Natural killer cell treated with Interleukin-12 subunit alpha and Interleukin-12 subunit beta and Interleukin-15 and Interleukin-18, amount 100 ng/mL, for 72 hours (primary cell): Measurements from ENCODE around the gene NFIB. TPM values are rescaled to one million over a fixed set of nuclear protein-coding genes. Genes with fewer than 3 reads are reported as not detected.

Source experiments
- ATAC-seq, 2 donors: fragments of 150-1000 bp; cut with Tn5 transposase in 1 of 2; sonication (Bioruptor Pico), chemical (Tn5 transposase) in 1 of 2; 2 replicates each; pipeline ENCODE4 v1.10.0; 2021
- DNase-seq: peaks from one replicate; pipeline ENCODE4 v3.0.0; 2022; ENCODE audit warnings: low spot score
- H3K27ac Mint-ChIP-seq, 2 donors: 1 replicate in 1 of 2; 2 replicates in 1 of 2; pipeline ENCODE4 v1.8.0; 2022; ENCODE audit warnings: mixed read lengths in 2 of 2, mild to moderate bottlenecking in 1 of 2, moderate library complexity in 1 of 2
- H3K27me3 Mint-ChIP-seq, 2 donors: 1 replicate in 1 of 2; 2 replicates in 1 of 2; pipeline ENCODE4 v1.8.0; 2022; ENCODE audit warnings: mixed read lengths in 2 of 2
- H3K36me3 Mint-ChIP-seq: one replicate; pipeline ENCODE4 v1.8.0; 2022; ENCODE audit warnings: mixed read lengths
- H3K4me1 Mint-ChIP-seq, 2 donors: 1 replicate in 1 of 2; 2 replicates in 1 of 2; pipeline ENCODE4 v1.8.0; 2022; ENCODE audit warnings: low read depth in 2 of 2, mixed read lengths in 2 of 2, mild to moderate bottlenecking in 1 of 2
- H3K4me3 Mint-ChIP-seq: one replicate; pipeline ENCODE4 v1.8.0; 2022; ENCODE audit warnings: mixed read lengths
- H3K9me3 Mint-ChIP-seq: 2 replicates; pipeline ENCODE4 v1.8.0; 2022; ENCODE audit warnings: mixed read lengths
- total RNA-seq, 2 donors: library from RNA; stranded (reverse); gene quantifications; one replicate each; pipeline ENCODE4 v1.2.3, GENCODE V29; 2022

NFIB gene
- total RNA-seq, 2 donors from 2014 or later = not detected

- Mint-ChIP-seq H3K27me3 (peaks cover 0 to 5% of the 10 kb centered on the region in 2 donors), H3K4me1 (no peaks in the 10 kb centered on the region), H3K4me3 (no peak overlapping the region), H3K9me3 (peaks cover 6% of the 10 kb centered on the region), H3K27ac (no peak overlapping the region), H3K36me3 (no peaks in the 10 kb centered on the region)
- DNase-seq (no peak), ATAC-seq (no peak)
These were observed 53.8 kb downstream of the NFIB start for GRCh38 chr9:14260101-14260500.

DNA sequence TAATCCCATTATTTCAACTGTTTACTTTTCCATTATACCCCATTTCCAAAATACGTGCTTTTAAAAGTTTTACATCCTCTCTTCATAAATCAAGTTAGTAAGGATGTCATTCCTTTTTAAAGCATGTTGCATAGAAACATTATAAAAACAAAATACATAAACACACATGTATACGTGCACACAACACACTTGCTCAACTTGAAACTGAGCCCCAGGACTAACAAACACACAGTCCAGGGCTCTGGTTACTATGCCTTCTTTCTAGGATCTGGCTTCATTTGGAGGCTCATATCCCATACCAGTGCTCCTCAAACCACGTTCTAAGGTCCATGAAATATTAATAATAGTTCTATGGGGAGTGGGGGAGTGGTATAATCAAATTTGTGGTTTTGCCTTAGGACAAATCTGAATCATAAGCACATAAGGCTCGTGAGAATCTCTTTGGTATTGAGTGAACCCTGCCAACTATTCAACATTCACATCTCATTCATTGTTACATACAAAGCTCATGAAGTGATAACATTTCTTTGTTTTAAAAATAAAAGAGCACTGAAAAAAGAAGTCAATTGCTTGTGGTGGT, 55.2 kb downstream of the NFIB start:
- Mint-ChIP-seq H3K4me3 (no peak overlapping the region), H3K27me3 (peaks cover 0 to 5% of the 10 kb centered on the region in 2 donors), H3K4me1 (no peaks in the 10 kb centered on the region), H3K9me3 (peaks cover 4% of the 10 kb centered on the region), H3K36me3 (no peaks in the 10 kb centered on the region), H3K27ac (no peak overlapping the region)
- no peak for ATAC-seq
- DNase-seq = no peak

DNA sequence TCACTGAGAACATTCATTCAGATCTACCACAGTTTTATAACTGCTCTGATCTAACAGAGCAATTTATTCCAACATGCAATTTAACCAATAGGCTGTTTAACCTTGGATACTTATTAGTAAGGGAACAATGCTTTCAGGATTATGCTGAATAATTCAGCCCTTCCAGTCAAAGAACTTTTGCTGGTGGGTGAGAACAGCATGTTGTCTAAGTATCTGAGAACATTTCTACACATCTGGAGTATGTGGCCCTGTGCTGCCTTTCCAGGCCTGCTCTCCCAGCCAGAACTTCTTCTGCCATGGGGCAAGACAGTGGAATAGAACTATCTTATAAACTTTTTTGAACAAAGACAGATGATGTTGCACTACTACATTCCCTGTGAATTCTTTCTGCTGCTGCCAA, 55.8 kb downstream of the NFIB start:
- H3K9me3 Mint-ChIP-seq = peaks cover 4% of the 10 kb centered on the region

GRCh38 chr9:14256588-14256987, 57.4 kb downstream of the NFIB start:
- no peak overlapping the region for H3K27ac Mint-ChIP-seq
- no peak overlapping the region for H3K4me3 Mint-ChIP-seq
- no peaks in the 10 kb centered on the region for H3K4me1 Mint-ChIP-seq
- no peaks in the 10 kb centered on the region for H3K36me3 Mint-ChIP-seq
- DNase-seq (no peak), ATAC-seq (no peak)
- peaks cover 0 to 3% of the 10 kb centered on the region in 2 donors for H3K27me3 Mint-ChIP-seq
- H3K9me3 Mint-ChIP-seq = peaks cover 4% of the 10 kb centered on the region

More for the DNA sequence above, 55.8 kb downstream of the NFIB start:
- Mint-ChIP-seq H3K36me3 (no peaks in the 10 kb centered on the region), H3K27ac (no peak overlapping the region), H3K4me3 (no peak overlapping the region), H3K27me3 (peaks cover 0 to 5% of the 10 kb centered on the region in 2 donors), H3K4me1 (no peaks in the 10 kb centered on the region)
- ATAC-seq (no peak), DNase-seq (no peak)

GRCh38 chr9:14251154-14252071, 62.5 kb downstream of the NFIB start:
- no peak for DNase-seq
- Mint-ChIP-seq H3K36me3 (no peaks in the 10 kb centered on the region), H3K9me3 (peaks cover 6% of the 10 kb centered on the region), H3K27me3 (no peaks in the 10 kb centered on the region), H3K4me3 (no peak overlapping the region), H3K4me1 (no peaks in the 10 kb centered on the region), H3K27ac (no peak overlapping the region)
- no peak for ATAC-seq

GRCh38 chr9:14250794-14251153, 63.2 kb downstream of the NFIB start:
- peaks cover 3% of the 10 kb centered on the region for H3K9me3 Mint-ChIP-seq
- ATAC-seq = no peak
- no peak overlapping the region for H3K4me3 Mint-ChIP-seq
- H3K27me3 Mint-ChIP-seq = no peaks in the 10 kb centered on the region
- no peaks in the 10 kb centered on the region for H3K4me1 Mint-ChIP-seq
- no peaks in the 10 kb centered on the region for H3K36me3 Mint-ChIP-seq
- no peak overlapping the region for H3K27ac Mint-ChIP-seq
- DNase-seq = no peak

GRCh38 chr9:14249527-14249926, 64.4 kb downstream of the NFIB start:
- no peak for DNase-seq
- no peaks in the 10 kb centered on the region for H3K27me3 Mint-ChIP-seq
- no peak overlapping the region for H3K27ac Mint-ChIP-seq
- ATAC-seq = no peak
- no peaks in the 10 kb centered on the region for H3K4me1 Mint-ChIP-seq
- H3K4me3 Mint-ChIP-seq = no peak overlapping the region
- peaks cover 3% of the 10 kb centered on the region for H3K9me3 Mint-ChIP-seq
- H3K36me3 Mint-ChIP-seq = no peaks in the 10 kb centered on the region

DNA sequence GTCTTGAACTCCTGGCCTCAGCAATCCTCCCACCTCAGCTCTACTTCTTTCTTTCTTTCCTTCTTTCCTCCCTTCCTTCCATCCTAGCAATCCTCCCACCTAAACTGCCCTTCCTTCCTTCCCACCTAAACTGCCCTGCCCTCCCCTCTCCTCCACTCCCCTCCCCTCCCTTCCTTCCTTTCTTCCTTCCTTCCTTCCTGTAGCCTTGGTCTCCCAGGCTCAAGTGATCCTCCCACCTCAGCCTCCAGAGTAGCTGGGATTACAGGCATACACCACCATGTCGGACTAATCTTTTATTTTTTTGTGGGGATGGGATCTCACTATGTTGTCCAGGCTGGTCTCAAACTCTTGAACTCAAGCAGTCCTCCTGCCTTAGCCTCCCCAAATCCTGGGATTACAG, 65.8 kb downstream of the NFIB start:
- H3K4me1 Mint-ChIP-seq = no peaks in the 10 kb centered on the region
- no peaks in the 10 kb centered on the region for H3K27me3 Mint-ChIP-seq
- peaks cover 3% of the 10 kb centered on the region for H3K9me3 Mint-ChIP-seq
- DNase-seq = no peak
- no peaks in the 10 kb centered on the region for H3K36me3 Mint-ChIP-seq
- no peak for ATAC-seq
- no peak overlapping the region for H3K4me3 Mint-ChIP-seq
- no peak overlapping the region for H3K27ac Mint-ChIP-seq

DNA sequence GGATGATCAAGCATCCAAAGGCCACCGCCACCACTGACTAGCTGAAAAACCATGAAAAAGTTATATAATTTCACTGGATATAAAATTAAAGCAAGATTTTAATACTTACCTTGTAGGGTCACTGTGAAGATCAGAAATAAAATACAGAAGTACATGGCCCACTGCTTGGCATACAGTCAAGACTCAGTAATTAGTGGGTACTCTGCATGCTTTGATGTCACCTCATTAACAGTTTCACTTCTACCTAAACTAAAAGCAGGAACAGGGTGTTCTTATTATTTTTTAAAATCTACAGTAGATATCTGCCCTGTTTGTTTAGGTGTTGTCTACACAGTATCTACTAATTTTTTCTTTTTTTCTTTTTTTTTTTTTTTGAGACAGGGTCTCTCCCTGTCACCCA, 66.4 kb downstream of the NFIB start:
- H3K4me3 Mint-ChIP-seq = no peak overlapping the region
- no peak for DNase-seq
- H3K27ac Mint-ChIP-seq = no peak overlapping the region
- peaks cover 3% of the 10 kb centered on the region for H3K9me3 Mint-ChIP-seq
- ATAC-seq = no peak
- H3K36me3 Mint-ChIP-seq = no peaks in the 10 kb centered on the region
- no peaks in the 10 kb centered on the region for H3K4me1 Mint-ChIP-seq
- no peaks in the 10 kb centered on the region for H3K27me3 Mint-ChIP-seq

GRCh38 chr9:14246951-14247350, 67.0 kb downstream of the NFIB start:
- ATAC-seq (no peak), DNase-seq (no peak)
- H3K27ac Mint-ChIP-seq = no peak overlapping the region
- H3K4me3 Mint-ChIP-seq = no peak overlapping the region
- H3K36me3 Mint-ChIP-seq = no peaks in the 10 kb centered on the region
- H3K4me1 Mint-ChIP-seq = no peaks in the 10 kb centered on the region
- peaks cover 3% of the 10 kb centered on the region for H3K9me3 Mint-ChIP-seq
- no peaks in the 10 kb centered on the region for H3K27me3 Mint-ChIP-seq

DNA sequence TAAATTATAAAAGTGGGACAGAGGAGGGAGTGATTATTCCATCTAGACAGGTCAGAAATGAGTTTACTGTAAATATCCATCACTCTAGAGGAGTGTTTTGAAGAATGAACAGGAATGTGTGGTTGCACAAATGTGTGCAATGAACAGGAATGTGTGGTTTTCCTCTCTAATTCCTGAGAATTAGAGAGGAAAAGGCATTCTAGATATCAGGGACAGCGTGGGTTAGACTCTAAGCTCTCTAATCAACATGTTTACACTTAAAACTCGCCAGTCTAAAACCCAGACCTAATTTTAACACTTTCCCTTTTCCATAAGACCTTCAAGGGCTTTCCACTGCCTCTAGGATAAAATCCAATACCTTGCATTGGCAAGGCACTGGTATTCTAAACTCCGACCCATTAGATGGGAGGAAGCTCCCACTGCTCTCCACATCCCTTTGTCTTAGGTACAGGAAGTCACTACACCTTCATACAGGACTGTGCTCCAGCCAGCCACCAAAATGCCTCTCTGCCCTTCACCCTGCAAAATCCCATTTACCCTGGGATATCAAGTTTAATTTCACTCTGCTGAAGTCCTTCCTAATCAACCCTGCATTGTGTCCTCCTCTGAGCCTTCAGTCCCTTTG, 67.9 kb downstream of the NFIB start:
- H3K9me3 Mint-ChIP-seq = peaks cover 3% of the 10 kb centered on the region
- no peaks in the 10 kb centered on the region for H3K4me1 Mint-ChIP-seq
- no peak for ATAC-seq
- DNase-seq = no peak
- H3K27me3 Mint-ChIP-seq = no peaks in the 10 kb centered on the region
- no peaks in the 10 kb centered on the region for H3K36me3 Mint-ChIP-seq
- no peak overlapping the region for H3K4me3 Mint-ChIP-seq
- H3K27ac Mint-ChIP-seq = no peak overlapping the region

GRCh38 chr9:14243514-14244042, 70.4 kb downstream of the NFIB start:
- peaks cover 2% of the 10 kb centered on the region for H3K9me3 Mint-ChIP-seq
- no peak overlapping the region for H3K27ac Mint-ChIP-seq
- H3K27me3 Mint-ChIP-seq = peaks cover 0 to 7% of the 10 kb centered on the region in 2 donors
- no peaks in the 10 kb centered on the region for H3K36me3 Mint-ChIP-seq
- H3K4me1 Mint-ChIP-seq = no peaks in the 10 kb centered on the region
- ATAC-seq (no peak), DNase-seq (no peak)
- H3K4me3 Mint-ChIP-seq = no peak overlapping the region

DNA sequence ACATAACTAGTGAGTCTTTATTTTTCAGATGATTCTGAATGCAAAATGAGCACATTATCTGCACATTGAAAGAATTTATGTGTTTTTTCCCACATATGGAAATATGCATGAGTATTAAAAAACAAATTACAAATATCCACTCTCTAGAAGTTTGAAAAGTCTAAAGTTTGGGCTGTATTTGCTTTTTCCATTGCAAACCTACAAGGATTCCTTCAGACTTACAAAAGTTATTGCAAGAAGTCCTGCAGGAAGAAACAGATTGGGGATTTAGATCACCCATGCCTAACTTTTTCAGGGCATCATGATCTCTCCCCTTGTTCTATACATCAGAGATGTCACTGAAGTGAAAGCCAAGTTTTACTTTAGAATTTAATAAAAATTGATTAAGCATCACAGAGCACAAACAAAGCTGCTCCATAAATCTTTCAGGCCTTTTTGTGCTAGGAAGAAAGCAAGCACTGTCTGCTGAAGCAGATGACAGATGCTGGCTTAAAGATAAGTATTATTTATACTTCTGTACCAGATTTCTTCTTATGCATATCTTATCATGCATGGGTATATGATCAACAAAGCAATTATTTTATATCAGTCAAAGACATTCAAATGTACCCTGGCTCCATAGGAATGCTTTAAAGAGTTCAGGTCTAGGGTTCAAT, 71.7 kb downstream of the NFIB start:
- Mint-ChIP-seq H3K9me3 (no peaks in the 10 kb centered on the region), H3K27me3 (peaks cover 0 to 15% of the 10 kb centered on the region in 2 donors), H3K4me3 (no peak overlapping the region), H3K27ac (no peak overlapping the region), H3K36me3 (no peaks in the 10 kb centered on the region), H3K4me1 (no peaks in the 10 kb centered on the region)
- DNase-seq = no peak
- no peak for ATAC-seq
